IMR-90 (cell line): ENCODE data around the gene PNO1. TPM values are rescaled to one million over a fixed set of nuclear protein-coding genes. Genes with fewer than 3 reads are reported as not detected.

ENCODE experiments used
- ATAC-seq: fragments of 200-7000 bp; cut with Tn5 transposase; 2 replicates; pipeline ENCODE4 v1.9.1; 2020; ENCODE audit warnings: low read depth, mild to moderate bottlenecking, moderate library complexity
- BruUV-seq: library from RNA; stranded (reverse); fragments of 400-500 nt; replicated peaks from 2 replicates; lab custom pipeline; 2021; lab: Mats Ljungman, UMichigan
- CTCF ChIA-PET: fragments of 300-600 bp; formaldehyde crosslinking; extraction: SDS; loops from one replicate; lab custom pipeline; 2021; ENCODE audit warnings: antibody characterized with exemption; lab: Yijun Ruan, JAX
- POLR2A ChIA-PET: fragments of 300-600 bp; sonication (Branson Sonifier 250); formaldehyde crosslinking; loops from one replicate; lab custom pipeline; 2022; ENCODE audit warnings: antibody characterized with exemption; ENCODE audit not compliant: unreplicated experiment; lab: Charles Lee
- DNase-seq: peaks from one replicate; pipeline ENCODE4 v3.0.0; 2013
- H2AFZ ChIP-seq: replicated peaks from 2 replicates; pipeline ENCODE3; 2013; ENCODE audit warnings: low read length, mild to moderate bottlenecking; ENCODE audit not compliant: poor library complexity
- H2AK5ac ChIP-seq: 2 replicates; pipeline ENCODE4 v1.6.1; 2013; ENCODE audit warnings: low read depth, low read length, inconsistent platforms
- H2AK9ac ChIP-seq: replicated peaks from 2 replicates; pipeline ENCODE3; 2013; ENCODE audit warnings: mild to moderate bottlenecking, low read depth, low read length, moderate library complexity; ENCODE audit not compliant: poor library complexity
- H2BK120ac ChIP-seq: 2 replicates; pipeline ENCODE4 v1.6.1; 2013; ENCODE audit warnings: low read depth, low read length, inconsistent platforms
- H2BK15ac ChIP-seq: 3 replicates; pipeline ENCODE4 v1.6.1; 2013; ENCODE audit warnings: low read depth, low read length, inconsistent platforms
- H2BK20ac ChIP-seq: 2 replicates; pipeline ENCODE4 v1.6.1; 2013; ENCODE audit warnings: low read depth, mild to moderate bottlenecking, inconsistent platforms, low read length, moderate library complexity
- H2BK5ac ChIP-seq: 2 replicates; pipeline ENCODE4 v1.6.1; 2013; ENCODE audit warnings: mild to moderate bottlenecking, low read depth, low read length, inconsistent platforms; ENCODE audit not compliant: poor library complexity, severe bottlenecking
- H3K14ac ChIP-seq: replicated peaks from 2 replicates; pipeline ENCODE4 v1.6.1; 2013; ENCODE audit warnings: low read depth, low read length, inconsistent platforms
- H3K18ac ChIP-seq: 2 replicates; pipeline ENCODE4 v1.6.1; 2013; ENCODE audit warnings: low read depth, low read length, control low read depth
- H3K23ac ChIP-seq: 2 replicates; pipeline ENCODE4 v1.6.1; 2013; ENCODE audit warnings: low read depth, low read length, inconsistent platforms
- H3K27ac ChIP-seq: 2 replicates; pipeline ENCODE4 v1.5.1; 2013; ENCODE audit warnings: mild to moderate bottlenecking, control low read depth, low read length; ENCODE audit not compliant: insufficient read depth
- H3K27me3 ChIP-seq: 2 replicates; pipeline ENCODE4 v1.6.1; 2013; ENCODE audit warnings: low read length; ENCODE audit not compliant: control insufficient read depth, insufficient read depth
- H3K36me3 ChIP-seq: 2 replicates; pipeline ENCODE4 v1.6.1; 2013; ENCODE audit warnings: low read length, mixed read lengths; ENCODE audit not compliant: control insufficient read depth, insufficient read depth
- H3K4ac ChIP-seq: 2 replicates; pipeline ENCODE4 v1.6.1; 2013; ENCODE audit warnings: low read depth, low read length, inconsistent platforms
- H3K4me1 ChIP-seq: 2 replicates; pipeline ENCODE4 v1.6.1; 2013; ENCODE audit warnings: low read length, mixed read lengths; ENCODE audit not compliant: control insufficient read depth, insufficient read depth
- H3K4me2 ChIP-seq: 2 replicates; pipeline ENCODE4 v1.6.1; 2013; ENCODE audit warnings: low read depth, mild to moderate bottlenecking, control low read depth, low read length, moderate library complexity
- H3K4me3 ChIP-seq: 2 replicates; pipeline ENCODE4 v1.5.1; 2013; ENCODE audit warnings: low read depth, mild to moderate bottlenecking, control low read depth, low read length, moderate library complexity; ENCODE audit not compliant: insufficient read depth
- H3K56ac ChIP-seq: 2 replicates; pipeline ENCODE4 v1.6.1; 2013; ENCODE audit warnings: low read length, inconsistent platforms; ENCODE audit not compliant: insufficient read depth; ENCODE audit errors: extremely low read depth
- H3K79me1 ChIP-seq, 2 experiments: 2 replicates each; pipeline ENCODE4 v1.6.1; 2013; ENCODE audit warnings: low read length in 2 of 2, inconsistent platforms in 1 of 2, low read depth in 1 of 2
- H3K9ac ChIP-seq: 2 replicates; pipeline ENCODE4 v1.6.1; 2013; ENCODE audit warnings: low read depth, low read length, control low read depth
- H3K9me1 ChIP-seq: 2 replicates; pipeline ENCODE4 v1.6.1; 2013; ENCODE audit warnings: low read length, inconsistent platforms; ENCODE audit not compliant: insufficient read depth
- H3K9me3 ChIP-seq: 2 replicates; pipeline ENCODE4 v1.6.1; 2013; ENCODE audit warnings: low read length; ENCODE audit not compliant: control insufficient read depth, insufficient read depth
- H4K20me1 ChIP-seq: 2 replicates; pipeline ENCODE4 v1.6.1; 2013; ENCODE audit warnings: low read length, inconsistent platforms; ENCODE audit not compliant: insufficient read depth
- H4K5ac ChIP-seq: 2 replicates; pipeline ENCODE4 v1.6.1; 2013; ENCODE audit warnings: mild to moderate bottlenecking, low read depth, low read length, control low read depth
- H4K8ac ChIP-seq, 2 experiments: 2 replicates each; pipeline ENCODE4 v1.6.1; 2013; ENCODE audit warnings: low read depth in 2 of 2, low read length in 2 of 2, control low read depth in 1 of 2, inconsistent platforms in 1 of 2
- H4K91ac ChIP-seq: 2 replicates; pipeline ENCODE4 v1.6.1; 2013; ENCODE audit warnings: low read depth, low read length, inconsistent platforms; ENCODE audit not compliant: insufficient read depth
- BHLHE40 ChIP-seq: fragments of 150-350 bp; IDR thresholded peaks from 2 replicates; pipeline ENCODE4 v1.6.1; 2016; ENCODE audit warnings: mild to moderate bottlenecking, low read depth, low read length
- CEBPB ChIP-seq: IDR thresholded peaks from 2 replicates; pipeline ENCODE4 v1.6.1; 2012; ENCODE audit warnings: low read depth, low read length, improper control_type of control experiment
- CHD1 ChIP-seq: IDR thresholded peaks from 2 replicates; pipeline ENCODE4 v1.6.1; 2012; ENCODE audit warnings: low read depth, low read length, improper control_type of control experiment
- FOS ChIP-seq: fragments of 150-350 bp; IDR thresholded peaks from 2 replicates; pipeline ENCODE4 v1.6.1; 2016; ENCODE audit warnings: low read depth, low read length
- MAFK ChIP-seq: IDR thresholded peaks from 2 replicates; pipeline ENCODE4 v1.6.1; 2012; ENCODE audit warnings: low read depth, low read length, improper control_type of control experiment
- MAZ ChIP-seq: IDR thresholded peaks from 2 replicates; pipeline ENCODE4 v1.6.1; 2012; ENCODE audit warnings: low read depth, mild to moderate bottlenecking, low read length, improper control_type of control experiment, moderate library complexity, borderline replicate concordance
- MXI1 ChIP-seq: IDR thresholded peaks from 2 replicates; pipeline ENCODE4 v1.6.1; 2012; ENCODE audit warnings: low read depth, mild to moderate bottlenecking, low read length, moderate library complexity, borderline replicate concordance
- NFE2L2 ChIP-seq: fragments of 150-350 bp; IDR thresholded peaks from 2 replicates; pipeline ENCODE4 v1.6.1; 2016; ENCODE audit warnings: low read depth, mild to moderate bottlenecking, low read length
- POLR2A ChIP-seq: IDR thresholded peaks from 2 replicates; pipeline ENCODE4 v1.6.1; 2012; ENCODE audit warnings: mild to moderate bottlenecking, low read depth, low read length
- RAD21 ChIP-seq: IDR thresholded peaks from 2 replicates; pipeline ENCODE4 v1.6.1; 2012; ENCODE audit warnings: low read length, improper control_type of control experiment
- RCOR1 ChIP-seq: IDR thresholded peaks from 2 replicates; pipeline ENCODE4 v1.6.1; 2012; ENCODE audit warnings: mild to moderate bottlenecking, low read length, improper control_type of control experiment; ENCODE audit not compliant: insufficient replicate concordance
- RFX5 ChIP-seq: IDR thresholded peaks from 2 replicates; pipeline ENCODE4 v1.8.0; 2012; ENCODE audit warnings: low read depth, mild to moderate bottlenecking, low read length, moderate library complexity
- SMC3 ChIP-seq: fragments of 150-350 bp; IDR thresholded peaks from 2 replicates; pipeline ENCODE4 v1.6.1; 2016; ENCODE audit warnings: low read depth, mild to moderate bottlenecking, antibody characterized with exemption, low read length, moderate library complexity
- WGBS, 2 experiments: methylation state at CpG; one replicate each; pipeline versions ENCODE4 v1.1.5 to v1.1.7; 2013; ENCODE audit warnings: missing lambda C conversion rate in 2 of 2; ENCODE audit not compliant: insufficient read length in 1 of 2; ENCODE audit errors: extremely low coverage in 2 of 2; 5-methylcytosine and 5-hydroxymethylcytosine counted together
- dilution Hi-C: fragments of 300-500 bp; cut with HindIII; formaldehyde crosslinking; loops from one replicate; pipeline ENCODE4 v1.14.3; 2018; ENCODE audit warnings: low sequenced_read_pairs; ENCODE audit not compliant: unreplicated experiment
- in situ Hi-C: fragments of 300-500 bp; cut with MboI; formaldehyde crosslinking; loops from 3 replicates; pipeline ENCODE4 v1.14.3; 2019; ENCODE audit warnings: low sequenced_read_pairs, inconsistent platforms, mixed read lengths
- intact Hi-C: fragments of 100-400 bp; cut with micrococcal nuclease; formaldehyde crosslinking; loops from 2 replicates; pipeline ENCODE4 v1.10.0; 2022
- polyA plus RNA-seq, 3 experiments: library from polyadenylated mRNA; depleted of rRNA; stranded (reverse); fragments of >200 nt; gene quantifications; 2 replicates each; pipeline ENCODE4 v1.2.3, GENCODE V29; 2012; ENCODE audit warnings: low replicate concordance in 1 of 3
- total RNA-seq: library from RNA; depleted of rRNA; stranded (reverse); fragments of >200 nt; gene quantifications from 2 replicates; pipeline ENCODE4 v1.2.3, GENCODE V29; 2012
- TF ChIP-seq, protein P1 (sequence below): fragments of 150-350 bp; IDR thresholded peaks from 2 replicates; pipeline ENCODE4 v1.6.1; 2016; ENCODE audit warnings: low read depth, mild to moderate bottlenecking, low read length, moderate library complexity, borderline replicate concordance
- TF ChIP-seq, protein P2 (sequence below): conservative IDR thresholded peaks from 2 replicates; pipeline ENCODE4 v1.5.1; 2012; ENCODE audit warnings: mild to moderate bottlenecking, low read depth, low read length, improper control_type of control experiment
- TF ChIP-seq, protein P3 (sequence below): fragments of 150-350 bp; IDR thresholded peaks from 2 replicates; pipeline ENCODE4 v1.6.1; 2017; ENCODE audit warnings: mild to moderate bottlenecking, antibody characterized with exemption, low read length, low read depth

The PNO1 gene
- total and polyA plus RNA-seq, 2 of the 4 experiments (the other 2 are of a cell fraction), result 12.8 to 14.7 TPM

DNA sequence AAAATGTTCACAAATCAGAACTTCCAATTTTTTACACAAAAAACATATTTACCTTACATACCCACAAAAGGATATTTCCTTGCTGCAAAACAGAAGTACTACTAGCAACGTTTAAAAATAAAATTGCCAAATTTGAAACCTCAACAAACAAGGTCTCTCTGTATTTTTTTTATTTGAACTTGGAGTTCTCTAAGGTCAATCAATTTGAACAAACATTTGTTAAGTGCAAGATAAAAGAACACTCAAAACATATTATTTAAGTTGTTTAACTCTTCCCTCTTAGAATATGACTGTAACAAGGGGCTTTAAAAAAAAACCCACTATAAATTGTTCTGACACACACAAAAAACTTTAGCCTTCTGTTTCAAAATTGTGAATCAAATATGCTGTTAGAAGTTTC lies 29.6 kb downstream of the PNO1 start:
- Histone ChIP-seq H4K20me1 (peaks cover 28% of the 10 kb centered on the region; the same call in 1 of the 2 replicates), H3K18ac (no peak overlapping the region), H2BK5ac (no peak overlapping the region), H2AK9ac (no peak overlapping the region), H3K27me3 (no peaks in the 10 kb centered on the region), H2AK5ac (no peak overlapping the region), H3K4me1 (peaks cover 4% of the 10 kb centered on the region), H3K9ac (no peak overlapping the region), H4K91ac (no peak overlapping the region), H4K8ac (no peak overlapping the region), H3K4me2 (no peak overlapping the region), H3K9me1 (peaks cover 5% of the 10 kb centered on the region), H3K14ac (no peak overlapping the region), H3K27ac (no peak overlapping the region), H2BK15ac (no peak overlapping the region), H3K4me3 (no peak overlapping the region), H3K56ac (no peak overlapping the region), H2AFZ (no peak overlapping the region), H3K4ac (no peak overlapping the region), H3K9me3 (no peaks in the 10 kb centered on the region), H4K5ac (no peak overlapping the region), H3K36me3 (peaks cover 10% of the 10 kb centered on the region; the same call in 1 of the 2 replicates), H2BK20ac (no peak overlapping the region), H2BK120ac (no peak overlapping the region), H3K79me1 (peaks cover 16 to 54% of the 10 kb centered on the region in 2 experiments), H3K23ac (no peak overlapping the region)
- intact Hi-C loops, result no loop called here
- ChIA-PET CTCF (interaction anchor here (1.6 to 1.8 kb wide), 2 partner anchors 8 to 63 kb away, joined by 4 to 5 read pairs; no protein-coding TSS in a partner anchor), POLR2A (no interaction called here)
- no peak for TF ChIP-seq CHD1
- TF ChIP-seq, protein P1, sequence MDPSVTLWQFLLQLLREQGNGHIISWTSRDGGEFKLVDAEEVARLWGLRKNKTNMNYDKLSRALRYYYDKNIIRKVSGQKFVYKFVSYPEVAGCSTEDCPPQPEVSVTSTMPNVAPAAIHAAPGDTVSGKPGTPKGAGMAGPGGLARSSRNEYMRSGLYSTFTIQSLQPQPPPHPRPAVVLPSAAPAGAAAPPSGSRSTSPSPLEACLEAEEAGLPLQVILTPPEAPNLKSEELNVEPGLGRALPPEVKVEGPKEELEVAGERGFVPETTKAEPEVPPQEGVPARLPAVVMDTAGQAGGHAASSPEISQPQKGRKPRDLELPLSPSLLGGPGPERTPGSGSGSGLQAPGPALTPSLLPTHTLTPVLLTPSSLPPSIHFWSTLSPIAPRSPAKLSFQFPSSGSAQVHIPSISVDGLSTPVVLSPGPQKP, result no peak
- TF ChIP-seq POLR2A, result no peak
- TF ChIP-seq, protein P2, sequence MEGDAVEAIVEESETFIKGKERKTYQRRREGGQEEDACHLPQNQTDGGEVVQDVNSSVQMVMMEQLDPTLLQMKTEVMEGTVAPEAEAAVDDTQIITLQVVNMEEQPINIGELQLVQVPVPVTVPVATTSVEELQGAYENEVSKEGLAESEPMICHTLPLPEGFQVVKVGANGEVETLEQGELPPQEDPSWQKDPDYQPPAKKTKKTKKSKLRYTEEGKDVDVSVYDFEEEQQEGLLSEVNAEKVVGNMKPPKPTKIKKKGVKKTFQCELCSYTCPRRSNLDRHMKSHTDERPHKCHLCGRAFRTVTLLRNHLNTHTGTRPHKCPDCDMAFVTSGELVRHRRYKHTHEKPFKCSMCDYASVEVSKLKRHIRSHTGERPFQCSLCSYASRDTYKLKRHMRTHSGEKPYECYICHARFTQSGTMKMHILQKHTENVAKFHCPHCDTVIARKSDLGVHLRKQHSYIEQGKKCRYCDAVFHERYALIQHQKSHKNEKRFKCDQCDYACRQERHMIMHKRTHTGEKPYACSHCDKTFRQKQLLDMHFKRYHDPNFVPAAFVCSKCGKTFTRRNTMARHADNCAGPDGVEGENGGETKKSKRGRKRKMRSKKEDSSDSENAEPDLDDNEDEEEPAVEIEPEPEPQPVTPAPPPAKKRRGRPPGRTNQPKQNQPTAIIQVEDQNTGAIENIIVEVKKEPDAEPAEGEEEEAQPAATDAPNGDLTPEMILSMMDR, result no peak
- TF ChIP-seq FOS, result no peak
- no peak for TF ChIP-seq BHLHE40
- TF ChIP-seq RCOR1, result no peak
- TF ChIP-seq RFX5, result no peak
- no peak for TF ChIP-seq MXI1
- TF ChIP-seq, protein P3, sequence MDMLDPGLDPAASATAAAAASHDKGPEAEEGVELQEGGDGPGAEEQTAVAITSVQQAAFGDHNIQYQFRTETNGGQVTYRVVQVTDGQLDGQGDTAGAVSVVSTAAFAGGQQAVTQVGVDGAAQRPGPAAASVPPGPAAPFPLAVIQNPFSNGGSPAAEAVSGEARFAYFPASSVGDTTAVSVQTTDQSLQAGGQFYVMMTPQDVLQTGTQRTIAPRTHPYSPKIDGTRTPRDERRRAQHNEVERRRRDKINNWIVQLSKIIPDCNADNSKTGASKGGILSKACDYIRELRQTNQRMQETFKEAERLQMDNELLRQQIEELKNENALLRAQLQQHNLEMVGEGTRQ, result no peak
- no peak for TF ChIP-seq MAFK
- TF ChIP-seq SMC3, result no peak
- TF ChIP-seq CEBPB, result no peak
- TF ChIP-seq MAZ, result no peak
- no peak for TF ChIP-seq RAD21
- TF ChIP-seq NFE2L2, result no peak
- dilution Hi-C loops, result no loop called here
- in situ Hi-C loops, result no loop called here
- no TSS peak for BruUV-seq
- ATAC-seq (no peak), DNase-seq (no peak)
- no CpG with 5 or more reads among the region's 1 CpG for WGBS, 2 experiments
